ENCODE data around the gene SMPDL3B.

SMPDL3B gene

DNA sequence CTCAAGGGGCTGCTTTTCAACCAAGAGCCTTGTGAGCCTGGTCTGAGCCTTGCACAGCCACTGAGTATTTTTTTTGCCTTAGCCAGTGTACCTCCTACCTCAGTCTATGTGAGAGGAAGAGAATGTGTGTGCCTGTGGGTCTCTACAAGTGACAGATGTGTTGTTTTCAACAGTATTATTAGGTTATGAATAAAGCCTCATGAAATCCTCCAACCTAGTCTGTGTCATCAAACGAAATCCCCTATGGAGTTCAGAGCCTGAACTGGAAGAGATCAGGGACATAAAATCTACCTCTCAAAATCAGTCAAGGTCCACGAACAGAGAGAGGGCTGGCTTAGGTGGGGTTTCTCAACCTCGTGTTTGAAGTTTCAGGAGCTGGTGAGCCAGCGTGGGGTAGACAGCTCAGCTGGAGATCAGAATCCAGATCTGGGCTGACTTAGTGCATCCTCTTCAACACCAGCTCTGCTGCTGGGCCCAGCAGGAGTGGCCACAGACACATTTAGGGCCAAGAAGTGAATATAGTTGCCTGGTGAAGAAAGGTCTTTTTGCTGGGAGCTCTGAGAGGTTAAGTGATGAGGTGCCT is 33.2 kb downstream of the SMPDL3B start:
- Histone ChIP-seq H3K4me1 (ENCODE audit: control insufficient read depth in 2 of 2, insufficient read depth in 2 of 2, low read length in 2 of 2) (peaks cover 0 to 2% of the 10 kb centered on the region in 2 donors), H3K9ac (ENCODE audit: low read depth in 1 of 2, low read length in 2 of 2) (no peak overlapping the region), H3K36me3 (ENCODE audit: control insufficient read depth in 2 of 2, insufficient read depth in 2 of 2, low read length in 2 of 2) (peaks cover 50 to 54% of the 10 kb centered on the region in 2 donors), H3K27ac (ENCODE audit: low read depth in 2 of 2, low read length in 2 of 2) (no peak overlapping the region), H3K9me3 (ENCODE audit: control insufficient read depth in 2 of 2, low read length in 2 of 2) (no peaks in the 10 kb centered on the region), H3K27me3 (ENCODE audit: control insufficient read depth in 2 of 2, insufficient read depth in 2 of 2, low read length in 2 of 2) (no peaks in the 10 kb centered on the region), H3K4me3 (ENCODE audit: low read length in 2 of 2) (no peak overlapping the region)

DNA sequence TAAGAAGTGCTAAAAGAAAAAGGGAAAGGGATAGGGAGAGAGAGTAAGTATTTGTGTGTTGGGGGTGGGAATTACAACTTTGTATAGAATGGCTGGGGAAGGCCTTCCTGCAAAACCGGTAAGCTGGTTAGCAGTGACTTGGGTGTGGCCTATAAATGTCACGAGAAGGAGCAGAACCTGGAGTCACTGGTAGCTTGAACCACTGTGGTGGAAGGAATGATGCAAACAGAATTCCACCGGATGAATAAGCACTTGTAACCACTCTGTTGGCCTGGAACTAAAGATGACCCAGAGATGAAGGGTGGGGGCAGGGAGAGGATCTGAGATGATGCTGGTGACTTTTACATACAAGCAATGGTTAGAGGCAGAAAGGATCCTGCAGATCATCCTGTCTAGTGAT is 33.9 kb downstream of the SMPDL3B start:
- no peaks in the 10 kb centered on the region for H3K9me3 ChIP-seq (ENCODE audit: control insufficient read depth in 2 of 2, low read length in 2 of 2)
- no peaks in the 10 kb centered on the region for H3K27me3 ChIP-seq (ENCODE audit: control insufficient read depth in 2 of 2, insufficient read depth in 2 of 2, low read length in 2 of 2)
- H3K36me3 ChIP-seq (ENCODE audit: control insufficient read depth in 2 of 2, insufficient read depth in 2 of 2, low read length in 2 of 2), result peaks cover 45 to 54% of the 10 kb centered on the region in 2 donors
- no peak overlapping the region for H3K9ac ChIP-seq (ENCODE audit: low read depth in 1 of 2, low read length in 2 of 2)
- H3K27ac ChIP-seq (ENCODE audit: low read depth in 2 of 2, low read length in 2 of 2), result no peak overlapping the region
- H3K4me3 ChIP-seq (ENCODE audit: low read length in 2 of 2), result no peak overlapping the region
- peaks cover 0 to 2% of the 10 kb centered on the region in 2 donors for H3K4me1 ChIP-seq (ENCODE audit: control insufficient read depth in 2 of 2, insufficient read depth in 2 of 2, low read length in 2 of 2)

DNA sequence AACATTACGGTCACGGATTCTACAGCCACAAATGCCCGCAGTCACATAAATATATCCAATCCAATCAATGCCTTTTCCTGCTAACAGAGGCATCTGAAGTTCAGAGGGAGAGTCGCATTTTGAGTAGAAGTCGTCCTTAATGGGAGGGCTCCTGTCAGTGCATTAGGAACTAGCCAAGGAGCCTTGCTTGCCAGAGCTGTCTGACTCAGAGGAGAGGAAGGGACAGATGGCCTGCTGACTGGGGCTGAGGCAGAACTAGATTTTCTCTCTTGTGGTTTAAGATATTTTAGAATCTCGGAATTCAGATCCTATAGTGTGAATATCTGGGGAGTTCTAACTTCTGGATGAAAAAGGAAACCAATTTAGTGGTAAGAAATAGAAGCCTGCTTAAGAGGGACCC is 35.6 kb downstream of the SMPDL3B start:
- H3K27ac ChIP-seq (ENCODE audit: low read depth in 2 of 2, low read length in 2 of 2), result no peak overlapping the region
- H3K9ac ChIP-seq (ENCODE audit: low read depth in 1 of 2, low read length in 2 of 2), result no peak overlapping the region
- peaks cover 35 to 56% of the 10 kb centered on the region in 2 donors for H3K36me3 ChIP-seq (ENCODE audit: control insufficient read depth in 2 of 2, insufficient read depth in 2 of 2, low read length in 2 of 2)
- H3K4me1 ChIP-seq (ENCODE audit: control insufficient read depth in 2 of 2, insufficient read depth in 2 of 2, low read length in 2 of 2), result peaks cover 0 to 2% of the 10 kb centered on the region in 2 donors
- H3K4me3 ChIP-seq (ENCODE audit: low read length in 2 of 2), result no peak overlapping the region
- H3K9me3 ChIP-seq (ENCODE audit: control insufficient read depth in 2 of 2, low read length in 2 of 2), result no peaks in the 10 kb centered on the region
- H3K27me3 ChIP-seq (ENCODE audit: control insufficient read depth in 2 of 2, insufficient read depth in 2 of 2, low read length in 2 of 2), result no peaks in the 10 kb centered on the region

GRCh38 chr1:27971674-27972073 is 36.9 kb downstream of the SMPDL3B start:
- Histone ChIP-seq H3K27ac (ENCODE audit: low read depth in 2 of 2, low read length in 2 of 2) (no peak overlapping the region), H3K4me3 (ENCODE audit: low read length in 2 of 2) (no peak overlapping the region), H3K36me3 (ENCODE audit: control insufficient read depth in 2 of 2, insufficient read depth in 2 of 2, low read length in 2 of 2) (peaks cover 22 to 50% of the 10 kb centered on the region in 2 donors), H3K9me3 (ENCODE audit: control insufficient read depth in 2 of 2, low read length in 2 of 2) (no peaks in the 10 kb centered on the region), H3K27me3 (ENCODE audit: control insufficient read depth in 2 of 2, insufficient read depth in 2 of 2, low read length in 2 of 2) (no peaks in the 10 kb centered on the region), H3K9ac (ENCODE audit: low read depth in 1 of 2, low read length in 2 of 2) (no peak overlapping the region), H3K4me1 (ENCODE audit: control insufficient read depth in 2 of 2, insufficient read depth in 2 of 2, low read length in 2 of 2) (peaks cover 0 to 2% of the 10 kb centered on the region in 2 donors)

DNA sequence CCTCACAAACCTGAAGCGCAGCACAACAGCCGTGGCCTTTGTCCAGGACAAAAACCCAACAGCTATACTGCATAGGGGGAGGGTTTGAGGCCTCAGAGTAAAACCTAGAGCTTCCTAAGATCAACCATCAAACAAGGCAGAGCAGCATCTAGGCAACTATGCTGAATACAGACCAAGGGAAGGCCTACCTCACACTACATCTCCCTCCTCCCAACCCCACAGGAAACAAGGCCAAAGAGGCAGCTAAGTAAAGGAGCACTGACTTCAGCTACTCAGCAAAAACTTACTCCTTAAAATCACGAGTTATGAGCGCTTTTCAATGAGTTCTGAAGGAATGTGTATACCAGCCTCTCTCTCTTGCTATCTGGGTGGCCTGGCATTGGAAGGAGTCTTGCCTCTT is 37.3 kb downstream of the SMPDL3B start:
- H3K9ac ChIP-seq (ENCODE audit: low read depth in 1 of 2, low read length in 2 of 2), result no peak overlapping the region
- peaks cover 22 to 49% of the 10 kb centered on the region in 2 donors for H3K36me3 ChIP-seq (ENCODE audit: control insufficient read depth in 2 of 2, insufficient read depth in 2 of 2, low read length in 2 of 2)
- H3K4me1 ChIP-seq (ENCODE audit: control insufficient read depth in 2 of 2, insufficient read depth in 2 of 2, low read length in 2 of 2), result peaks cover 0 to 2% of the 10 kb centered on the region in 2 donors
- H3K27me3 ChIP-seq (ENCODE audit: control insufficient read depth in 2 of 2, insufficient read depth in 2 of 2, low read length in 2 of 2), result no peaks in the 10 kb centered on the region
- H3K4me3 ChIP-seq (ENCODE audit: low read length in 2 of 2), result no peak overlapping the region
- no peaks in the 10 kb centered on the region for H3K9me3 ChIP-seq (ENCODE audit: control insufficient read depth in 2 of 2, low read length in 2 of 2)
- H3K27ac ChIP-seq (ENCODE audit: low read depth in 2 of 2, low read length in 2 of 2), result no peak overlapping the region

GRCh38 chr1:27973771-27974416 is 39.1 kb downstream of the SMPDL3B start:
- H3K4me1 ChIP-seq (ENCODE audit: control insufficient read depth in 2 of 2, insufficient read depth in 2 of 2, low read length in 2 of 2), result no peaks in the 10 kb centered on the region
- H3K27ac ChIP-seq (ENCODE audit: low read depth in 2 of 2, low read length in 2 of 2), result no peak overlapping the region
- H3K36me3 ChIP-seq (ENCODE audit: control insufficient read depth in 2 of 2, insufficient read depth in 2 of 2, low read length in 2 of 2), result peaks cover 8 to 43% of the 10 kb centered on the region in 2 donors
- H3K4me3 ChIP-seq (ENCODE audit: low read length in 2 of 2), result no peak overlapping the region
- no peak overlapping the region for H3K9ac ChIP-seq (ENCODE audit: low read depth in 1 of 2, low read length in 2 of 2)
- no peaks in the 10 kb centered on the region for H3K27me3 ChIP-seq (ENCODE audit: control insufficient read depth in 2 of 2, insufficient read depth in 2 of 2, low read length in 2 of 2)
- no peaks in the 10 kb centered on the region for H3K9me3 ChIP-seq (ENCODE audit: control insufficient read depth in 2 of 2, low read length in 2 of 2)

DNA sequence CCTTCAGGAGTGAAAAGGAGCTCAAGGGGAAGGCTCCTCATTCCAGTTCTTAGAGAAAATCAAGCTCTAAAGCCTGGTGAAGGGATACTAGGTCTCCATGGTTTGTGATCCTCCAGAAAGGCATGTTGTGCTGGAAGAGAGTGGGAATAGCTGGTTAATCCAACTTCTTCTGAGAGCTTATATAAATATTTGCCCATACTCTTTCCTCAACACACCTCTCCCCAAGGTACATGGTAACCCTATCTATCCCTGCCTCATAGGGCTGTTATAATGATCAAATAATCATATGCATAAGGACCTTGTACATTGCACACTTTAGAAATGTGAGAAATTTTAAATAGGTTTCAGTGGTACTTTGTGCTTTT is 39.6 kb downstream of the SMPDL3B start:
- Histone ChIP-seq H3K27ac (ENCODE audit: low read depth in 2 of 2, low read length in 2 of 2) (no peak overlapping the region), H3K9me3 (ENCODE audit: control insufficient read depth in 2 of 2, low read length in 2 of 2) (no peaks in the 10 kb centered on the region), H3K9ac (ENCODE audit: low read depth in 1 of 2, low read length in 2 of 2) (no peak overlapping the region), H3K27me3 (ENCODE audit: control insufficient read depth in 2 of 2, insufficient read depth in 2 of 2, low read length in 2 of 2) (no peaks in the 10 kb centered on the region), H3K4me1 (ENCODE audit: control insufficient read depth in 2 of 2, insufficient read depth in 2 of 2, low read length in 2 of 2) (no peaks in the 10 kb centered on the region), H3K4me3 (ENCODE audit: low read length in 2 of 2) (no peak overlapping the region), H3K36me3 (ENCODE audit: control insufficient read depth in 2 of 2, insufficient read depth in 2 of 2, low read length in 2 of 2) (peaks cover 8 to 43% of the 10 kb centered on the region in 2 donors)

DNA sequence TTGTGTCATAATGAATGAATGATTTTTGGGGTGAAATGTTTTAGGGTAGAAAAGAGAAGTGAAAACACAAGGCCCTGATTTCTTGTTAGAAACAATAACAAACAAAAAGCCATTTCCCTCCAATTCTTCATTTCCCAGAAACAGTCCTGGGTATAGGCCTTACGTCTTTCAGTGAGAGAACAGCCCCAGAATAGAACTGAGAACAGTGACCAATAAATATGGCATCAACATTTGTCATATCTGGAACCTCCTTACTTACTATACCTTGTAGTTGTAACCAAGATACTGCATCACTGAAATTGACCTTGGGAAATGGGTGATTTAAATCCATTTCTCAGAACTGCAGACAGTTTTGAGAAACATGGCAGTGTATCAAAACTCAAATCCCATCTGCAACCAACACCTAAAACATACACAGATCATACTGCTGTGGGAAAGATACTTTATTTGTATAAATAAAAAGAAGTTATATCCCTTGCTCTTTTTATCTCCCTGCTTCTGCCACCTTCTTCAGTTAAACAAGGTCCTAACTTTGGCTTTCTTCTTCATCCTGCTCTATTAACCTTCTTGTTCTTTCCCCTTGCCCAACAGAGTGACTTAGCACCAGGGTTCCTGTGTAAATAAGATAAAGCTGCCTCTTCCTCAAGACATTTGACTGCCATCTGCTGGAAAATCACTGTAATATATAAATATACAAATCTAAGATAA is 44.5 kb downstream of the SMPDL3B start:
- Histone ChIP-seq H3K36me3 (ENCODE audit: control insufficient read depth in 2 of 2, insufficient read depth in 2 of 2, low read length in 2 of 2) (peaks cover 5 to 17% of the 10 kb centered on the region in 2 donors), H3K4me1 (ENCODE audit: control insufficient read depth in 2 of 2, insufficient read depth in 2 of 2, low read length in 2 of 2) (no peaks in the 10 kb centered on the region), H3K9ac (ENCODE audit: low read depth in 1 of 2, low read length in 2 of 2) (no peak overlapping the region), H3K9me3 (ENCODE audit: control insufficient read depth in 2 of 2, low read length in 2 of 2) (no peaks in the 10 kb centered on the region), H3K27me3 (ENCODE audit: control insufficient read depth in 2 of 2, insufficient read depth in 2 of 2, low read length in 2 of 2) (no peaks in the 10 kb centered on the region), H3K27ac (ENCODE audit: low read depth in 2 of 2, low read length in 2 of 2) (no peak overlapping the region), H3K4me3 (ENCODE audit: low read length in 2 of 2) (no peak overlapping the region)

- no peak overlapping the region for H3K27ac ChIP-seq (ENCODE audit: low read depth in 2 of 2, low read length in 2 of 2)
- no peaks in the 10 kb centered on the region for H3K4me1 ChIP-seq (ENCODE audit: control insufficient read depth in 2 of 2, insufficient read depth in 2 of 2, low read length in 2 of 2)
- H3K9me3 ChIP-seq (ENCODE audit: control insufficient read depth in 2 of 2, low read length in 2 of 2), result no peaks in the 10 kb centered on the region
- peaks cover 3 to 12% of the 10 kb centered on the region in 2 donors for H3K36me3 ChIP-seq (ENCODE audit: control insufficient read depth in 2 of 2, insufficient read depth in 2 of 2, low read length in 2 of 2)
- no peaks in the 10 kb centered on the region for H3K27me3 ChIP-seq (ENCODE audit: control insufficient read depth in 2 of 2, insufficient read depth in 2 of 2, low read length in 2 of 2)
- H3K9ac ChIP-seq (ENCODE audit: low read depth in 1 of 2, low read length in 2 of 2), result no peak overlapping the region
- H3K4me3 ChIP-seq (ENCODE audit: low read length in 2 of 2), result no peak overlapping the region
Observed at GRCh38 chr1:27979859-27980201, 45.0 kb downstream of the SMPDL3B start.

DNA sequence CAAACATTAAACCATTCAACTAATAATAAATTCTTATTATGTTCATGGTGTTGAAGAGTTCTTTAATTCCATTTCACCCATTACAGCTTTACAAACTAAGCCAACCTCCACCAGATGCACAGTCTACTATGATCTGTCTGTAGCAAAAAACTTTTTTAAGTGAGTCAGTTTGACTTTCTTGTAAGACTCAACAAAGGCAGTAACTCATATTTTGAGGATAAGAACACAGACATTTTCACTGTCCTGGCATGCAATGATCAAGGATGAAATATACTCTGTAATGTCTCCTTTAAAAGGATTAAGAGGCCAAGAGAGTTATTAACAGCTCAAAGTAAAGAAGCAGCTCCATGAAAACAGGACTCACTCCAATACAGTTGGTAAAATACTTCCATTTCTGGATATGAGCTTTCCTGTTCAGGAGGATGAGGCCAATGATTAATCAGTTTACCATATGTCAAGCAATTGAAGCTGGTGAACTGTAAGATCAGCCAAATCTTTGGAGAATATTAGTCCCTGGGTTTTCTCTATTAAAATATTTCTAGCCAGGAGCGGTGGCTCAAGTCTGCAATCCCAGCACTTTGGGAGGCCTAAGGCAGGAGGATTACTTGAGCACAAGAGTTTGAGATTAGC is 45.5 kb downstream of the SMPDL3B start:
- no peak overlapping the region for H3K9ac ChIP-seq (ENCODE audit: low read depth in 1 of 2, low read length in 2 of 2)
- H3K4me3 ChIP-seq (ENCODE audit: low read length in 2 of 2), result no peak overlapping the region
- H3K9me3 ChIP-seq (ENCODE audit: control insufficient read depth in 2 of 2, low read length in 2 of 2), result no peaks in the 10 kb centered on the region
- no peak overlapping the region for H3K27ac ChIP-seq (ENCODE audit: low read depth in 2 of 2, low read length in 2 of 2)
- H3K36me3 ChIP-seq (ENCODE audit: control insufficient read depth in 2 of 2, insufficient read depth in 2 of 2, low read length in 2 of 2), result peaks cover 6 to 13% of the 10 kb centered on the region in 2 donors
- no peaks in the 10 kb centered on the region for H3K27me3 ChIP-seq (ENCODE audit: control insufficient read depth in 2 of 2, insufficient read depth in 2 of 2, low read length in 2 of 2)
- no peaks in the 10 kb centered on the region for H3K4me1 ChIP-seq (ENCODE audit: control insufficient read depth in 2 of 2, insufficient read depth in 2 of 2, low read length in 2 of 2)
